Measurements from ENCODE around the gene TENM4.
"Not testable (repeated sequence)": the region's sequence is repeated elsewhere in the genome, so short reads cannot be mapped to it uniquely, and the experiment has no call there.

TENM4 gene

GRCh38 chr11:78645226-78646202, 795.3 kb downstream of the TENM4 start:
- DNase-seq = peak; percentile 3 to 59

- DNase-seq = no peak
Measured at GRCh38 chr11:78643676-78644056, 797.2 kb downstream of the TENM4 start.

DNA sequence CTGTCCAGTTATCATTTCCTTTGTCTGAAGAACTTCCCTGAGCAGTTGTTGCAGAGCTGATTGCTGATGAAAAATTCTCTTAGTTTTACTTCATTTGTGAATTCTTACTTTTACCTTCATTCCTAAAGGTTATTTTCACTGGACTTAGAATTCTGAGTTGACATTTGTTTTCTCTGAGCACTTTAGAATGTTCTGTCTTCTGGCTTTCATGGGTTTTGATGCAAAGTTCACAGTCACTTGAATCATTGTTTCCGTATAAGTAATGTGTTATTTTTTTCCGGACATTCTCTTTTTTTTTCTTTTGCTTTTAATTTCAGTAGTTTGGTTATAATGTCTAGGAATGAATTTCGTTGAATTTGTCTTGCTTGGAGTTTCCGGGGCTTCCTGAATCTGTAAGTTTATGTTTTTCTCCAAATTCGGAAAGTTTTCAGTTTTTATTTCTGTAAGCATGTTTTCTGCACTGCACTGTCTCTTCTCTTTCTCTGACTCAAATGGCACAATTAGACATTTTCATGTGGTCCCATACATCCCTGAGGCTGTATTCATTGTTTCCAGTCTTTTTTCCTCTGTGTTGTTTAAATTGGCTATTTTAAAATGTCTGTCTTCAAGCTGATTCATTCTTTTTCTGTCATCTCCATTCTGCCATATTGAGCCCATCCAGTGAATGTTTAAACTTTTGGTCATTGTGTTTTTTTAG, 797.7 kb downstream of the TENM4 start:
- no peak for DNase-seq

DNA sequence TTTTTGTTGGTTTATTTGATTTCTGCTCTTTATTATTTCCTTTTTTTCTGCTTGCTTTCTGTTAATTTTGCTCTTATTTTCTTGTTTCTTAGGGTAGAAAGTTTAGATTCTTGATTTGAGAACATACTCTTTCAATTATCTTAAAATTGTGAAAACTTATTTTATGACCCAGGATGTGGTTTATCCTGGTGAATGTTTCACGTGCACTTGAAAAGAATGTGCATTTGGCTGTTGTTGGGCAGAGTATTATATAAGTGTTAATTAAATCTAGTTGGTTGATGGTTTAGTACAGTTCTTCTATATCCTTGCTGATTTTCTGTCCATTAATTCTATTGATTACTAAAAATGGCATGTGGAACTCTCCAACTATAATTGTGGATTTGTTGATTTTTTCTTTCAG, 799.3 kb downstream of the TENM4 start:
- DNase-seq = no peak

GRCh38 chr11:78638704-78639380, 802.0 kb downstream of the TENM4 start:
- no peak for DNase-seq

DNA sequence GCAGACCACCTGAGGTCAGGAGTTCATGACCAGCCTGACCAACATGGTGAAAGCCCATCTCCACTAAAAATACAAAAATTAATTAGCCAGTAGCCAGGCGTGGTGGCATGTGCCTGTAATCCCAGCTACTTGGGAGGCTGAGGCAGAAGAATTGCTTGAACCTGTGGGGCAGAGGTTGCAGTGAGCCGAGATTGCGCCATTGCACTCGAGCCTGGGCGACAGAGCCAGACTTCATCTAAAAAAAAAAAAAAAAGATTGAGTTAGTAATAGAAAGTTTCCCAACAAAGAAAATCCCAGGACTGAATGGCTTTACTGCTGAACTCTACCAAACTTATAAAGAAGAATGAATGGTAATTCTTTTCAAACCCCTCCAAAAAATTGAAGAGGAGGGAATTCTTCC, 803.3 kb downstream of the TENM4 start:
- not testable (repeated sequence) for DNase-seq

- no peak for DNase-seq
Measured at GRCh38 chr11:78635814-78636506, 804.9 kb downstream of the TENM4 start.

GRCh38 chr11:78633516-78634310, 807.1 kb downstream of the TENM4 start:
- no peak for DNase-seq

DNA sequence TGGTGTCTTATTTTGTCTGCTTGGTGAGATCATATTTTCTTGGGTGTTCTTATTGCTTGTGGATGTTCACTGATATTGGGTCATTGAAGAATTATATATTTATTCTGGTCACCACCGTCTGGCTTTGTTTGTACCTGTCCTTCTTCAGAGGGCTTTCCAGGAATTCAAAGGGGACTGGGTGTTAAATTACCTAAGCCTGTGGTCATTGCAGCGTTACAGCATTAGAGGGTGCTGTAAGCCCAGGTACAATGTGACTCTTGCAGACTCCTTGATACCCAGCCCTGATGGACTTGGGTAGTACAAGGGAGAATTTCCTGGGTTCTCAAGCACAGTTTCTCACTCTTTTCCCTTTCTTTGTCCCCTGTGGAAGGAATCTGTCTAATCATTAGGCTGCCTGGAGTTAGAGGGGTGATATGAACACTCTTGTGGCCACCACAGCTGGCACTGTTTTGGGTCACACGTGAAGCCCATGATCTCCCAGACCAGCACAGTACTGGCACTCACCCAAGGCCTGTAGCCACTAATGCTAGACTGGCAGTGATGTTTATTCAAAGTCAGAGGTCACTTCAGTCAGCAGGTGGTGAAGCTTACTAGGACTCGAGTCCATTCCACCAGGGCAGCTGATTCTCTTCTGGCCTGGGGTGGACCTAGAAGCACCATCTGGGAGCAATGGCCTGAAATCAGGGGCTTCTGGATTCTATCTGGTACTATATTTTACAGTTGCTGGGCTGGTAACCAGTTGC, 810.1 kb downstream of the TENM4 start:
- DNase-seq = no peak

GRCh38 chr11:78630155-78630554, 810.7 kb downstream of the TENM4 start:
- no peak for DNase-seq

DNA sequence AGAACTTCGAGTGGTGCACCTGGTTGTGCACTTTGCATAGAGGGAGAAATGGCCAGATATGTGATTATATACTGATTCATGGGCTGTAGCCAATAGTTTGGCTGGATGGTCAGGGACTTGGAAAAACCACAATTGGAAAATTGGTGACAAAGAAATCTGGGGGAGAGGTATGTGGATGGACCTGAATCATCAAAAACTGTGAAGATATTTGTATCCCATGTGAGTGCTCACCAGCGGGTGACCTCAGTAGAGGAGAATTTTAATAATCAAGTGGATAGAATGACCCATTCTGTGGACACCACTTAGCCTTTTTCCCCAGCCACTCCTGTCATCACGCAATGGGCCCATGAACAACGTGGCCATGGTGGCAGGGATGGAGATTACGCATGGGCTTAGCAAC, 818.2 kb downstream of the TENM4 start:
- DNase-seq = no peak

DNA sequence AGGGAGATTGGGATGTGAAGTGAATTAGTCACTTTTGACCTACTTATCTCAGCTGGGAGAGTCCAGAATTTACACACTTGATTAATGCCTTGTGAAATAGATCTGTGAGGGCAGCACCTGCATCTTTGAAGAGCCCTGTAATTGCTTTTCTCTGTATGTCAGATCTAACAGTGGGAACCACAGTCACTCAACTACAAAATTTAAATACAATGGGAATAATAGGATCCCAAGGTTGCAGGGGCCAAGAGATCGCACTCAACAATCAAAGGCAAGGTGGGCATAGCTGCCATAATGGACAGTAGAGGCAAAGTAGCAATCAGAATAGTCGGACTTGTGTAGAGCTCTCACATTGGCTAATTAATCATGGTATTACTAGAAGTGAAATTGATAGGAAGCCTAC, 820.7 kb downstream of the TENM4 start:
- DNase-seq = no peak

DNA sequence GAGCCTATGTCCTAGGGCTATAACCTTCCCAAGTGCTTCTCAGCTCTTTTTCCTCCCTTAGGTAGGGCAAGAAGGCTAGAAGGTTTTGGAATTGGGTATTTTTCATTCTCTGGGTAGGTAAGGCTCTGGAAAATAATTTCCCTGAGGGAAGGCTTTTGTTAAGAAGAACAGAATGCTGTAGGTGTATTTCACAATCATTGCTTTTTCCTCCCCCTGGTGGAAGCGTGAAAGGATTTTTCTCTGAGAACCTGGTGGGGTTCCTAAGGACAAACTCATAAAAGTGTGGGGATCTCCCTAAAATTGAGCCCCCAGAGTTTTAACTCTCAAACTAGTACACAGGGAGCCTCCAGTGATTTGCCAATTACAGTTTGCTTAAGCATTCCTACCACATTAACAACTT, 825.1 kb downstream of the TENM4 start:
- no peak for DNase-seq

- no peak for DNase-seq
Measured at GRCh38 chr11:78613378-78613813, 827.4 kb downstream of the TENM4 start.

DNA sequence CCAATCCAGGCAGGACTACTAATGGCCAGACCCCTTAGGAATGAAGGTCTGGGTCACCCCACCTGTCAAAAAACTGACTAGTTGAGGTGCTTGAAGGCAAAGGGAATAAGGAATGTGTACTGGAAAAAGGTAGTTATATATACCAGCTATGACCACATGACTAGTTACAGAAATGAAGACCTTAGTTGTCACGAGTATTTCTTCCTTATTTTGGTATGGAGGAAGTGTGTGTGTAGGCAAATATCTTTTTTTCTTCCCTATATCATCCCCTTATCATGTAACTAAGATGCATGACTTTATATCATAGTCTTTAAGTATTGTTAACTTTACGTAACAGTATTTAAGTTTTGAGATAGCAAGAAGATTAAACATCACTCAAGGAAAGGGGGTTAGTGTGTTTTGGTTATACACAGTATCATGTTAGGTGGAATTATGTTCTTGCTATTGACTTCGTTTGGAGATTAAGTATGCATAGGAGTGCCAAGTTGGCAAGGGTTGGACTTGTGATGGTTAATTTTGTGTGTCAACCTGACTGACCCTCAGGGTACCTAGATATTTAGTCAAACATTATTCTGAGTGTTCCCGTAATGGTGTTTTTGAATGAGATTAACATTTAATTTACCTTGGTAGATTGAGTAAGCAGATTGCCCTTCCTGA, 828.0 kb downstream of the TENM4 start:
- no peak for DNase-seq

- not testable (repeated sequence) for DNase-seq
Measured at GRCh38 chr11:78609321-78609720, 831.5 kb downstream of the TENM4 start.

GRCh38 chr11:78607696-78608095, 833.1 kb downstream of the TENM4 start:
- DNase-seq = no peak

- no peak for DNase-seq
Measured at GRCh38 chr11:78606667-78607066, 834.2 kb downstream of the TENM4 start.

GRCh38 chr11:78605296-78605695, 835.5 kb downstream of the TENM4 start:
- no peak for DNase-seq

DNA sequence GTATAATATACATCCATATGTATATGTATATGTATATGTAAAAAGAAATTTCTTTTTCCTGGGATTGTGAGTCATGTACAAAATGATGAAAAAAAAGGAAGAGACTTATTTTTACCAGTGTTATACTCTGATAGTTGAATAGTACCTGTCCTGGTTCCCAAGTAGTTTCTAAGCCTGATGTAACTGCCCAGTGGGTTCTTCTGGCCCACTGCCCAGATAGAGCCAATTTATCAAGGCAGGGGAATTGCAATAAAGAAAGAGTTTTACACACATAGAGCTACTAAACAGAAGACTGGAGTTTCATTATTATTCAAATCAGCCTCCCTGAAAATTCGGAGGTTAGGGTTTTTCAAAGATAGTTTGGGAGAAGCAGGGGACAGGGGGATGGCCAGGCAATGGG, 837.0 kb downstream of the TENM4 start:
- DNase-seq = no peak

Measured in NCI-H1930 (cell line).